Effector memory CD4-positive, alpha-beta T cell (primary cell): Measurements from ENCODE around the gene NANOS2.
A peak's percentile ranks its signal among the peaks of the same experiment; 100 is the strongest.
"Not testable (repeated sequence)": the region's sequence is repeated elsewhere in the genome, so short reads cannot be mapped to it uniquely, and the experiment has no call there.

Experiments used
- DNase-seq, 3 donors: peaks; one replicate each; pipeline ENCODE4 v3.0.0-alpha.2; 2020
- H3K27ac ChIP-seq: 2 replicates; pipeline ENCODE4 v1.7.0; 2013; ENCODE audit warnings: mild to moderate bottlenecking, low read length, moderate library complexity; ENCODE audit not compliant: insufficient read depth, poor library complexity, severe bottlenecking
- H3K27me3 ChIP-seq: replicated peaks from 2 replicates; pipeline ENCODE4 v1.7.0; 2013; ENCODE audit warnings: mild to moderate bottlenecking, low read length; ENCODE audit not compliant: insufficient read depth, control insufficient read depth, poor library complexity, severe bottlenecking
- H3K36me3 ChIP-seq: 2 replicates; pipeline ENCODE4 v1.7.0; 2013; ENCODE audit warnings: mild to moderate bottlenecking, low read length, moderate library complexity; ENCODE audit not compliant: control insufficient read depth, insufficient read depth
- H3K4me1 ChIP-seq: 2 replicates; pipeline ENCODE4 v1.7.0; 2013; ENCODE audit warnings: low read length, mild to moderate bottlenecking; ENCODE audit not compliant: control insufficient read depth, insufficient read depth, poor library complexity, severe bottlenecking
- H3K4me3 ChIP-seq: 2 replicates; pipeline ENCODE4 v1.7.0; 2013; ENCODE audit warnings: low read length, low read depth, mild to moderate bottlenecking; ENCODE audit not compliant: insufficient read depth, poor library complexity, severe bottlenecking
- H3K9me3 ChIP-seq: 2 replicates; pipeline ENCODE4 v1.7.0; 2013; ENCODE audit warnings: mild to moderate bottlenecking, low read length, moderate library complexity; ENCODE audit not compliant: control insufficient read depth

The NANOS2 gene

DNA sequence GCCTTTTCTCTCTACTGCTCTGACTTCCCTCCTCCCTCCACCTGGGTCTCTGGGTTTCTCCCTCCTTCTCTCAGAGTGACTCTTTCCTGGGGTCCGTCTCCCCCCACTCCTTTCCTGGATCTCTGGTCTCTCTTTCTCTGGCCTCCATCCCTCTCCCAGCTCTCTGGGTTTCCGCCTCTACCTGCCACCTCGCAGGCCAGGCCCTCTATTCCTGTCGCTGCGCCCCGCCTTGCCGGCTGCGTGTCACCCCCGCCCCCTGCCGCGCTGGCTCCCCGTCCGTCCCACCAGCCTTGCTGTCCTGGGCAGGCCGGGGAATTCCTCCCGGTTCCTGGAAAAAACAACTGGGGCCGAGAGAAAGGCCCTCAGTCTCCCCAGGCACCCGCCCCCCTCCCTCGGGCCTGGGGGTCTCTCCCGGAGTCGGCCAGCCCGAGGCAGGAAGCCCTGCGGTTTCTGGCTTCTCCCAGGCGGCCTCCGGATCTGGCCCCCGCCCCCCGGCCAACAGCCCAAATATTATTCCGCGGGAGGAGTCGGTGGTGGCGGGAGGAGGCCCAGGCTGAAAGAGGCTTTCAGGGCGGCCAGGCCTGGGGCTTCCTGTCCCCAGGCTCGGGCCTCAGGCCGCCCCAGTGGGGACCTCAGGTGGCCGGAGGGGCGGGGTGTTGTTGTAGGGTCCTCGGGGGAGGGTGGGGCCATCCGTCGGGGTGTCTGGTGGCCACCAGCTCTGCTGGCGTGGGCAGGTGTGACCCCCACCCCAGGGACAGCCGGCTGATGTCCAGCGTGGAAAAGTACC lies 38.0 kb downstream of the NANOS2 start:
- H3K4me3 ChIP-seq, result peak overlapping the region; percentile 15
- H3K4me1 ChIP-seq, result peaks cover 8% of the 10 kb centered on the region
- H3K27me3 ChIP-seq, result no peaks in the 10 kb centered on the region
- DNase-seq, result no peak
- peak overlapping the region; percentile 21 for H3K27ac ChIP-seq
- H3K9me3 ChIP-seq, result no peaks in the 10 kb centered on the region
- H3K36me3 ChIP-seq, result no peaks in the 10 kb centered on the region

DNA sequence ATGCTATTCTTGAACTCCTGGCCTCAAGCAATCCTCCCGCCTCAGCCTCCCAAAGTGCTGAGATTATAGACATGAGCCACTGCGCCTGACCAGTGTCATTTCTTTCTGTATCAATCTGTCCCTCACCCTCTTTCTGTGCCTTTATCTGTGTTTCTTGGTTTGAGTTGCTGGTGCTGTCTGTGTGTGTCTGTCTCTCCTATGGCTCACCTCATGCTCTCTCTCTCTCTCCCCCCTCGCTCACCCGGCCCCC lies 38.5 kb downstream of the NANOS2 start:
- peaks cover 8% of the 10 kb centered on the region for H3K4me1 ChIP-seq
- no peak for DNase-seq
- no peaks in the 10 kb centered on the region for H3K36me3 ChIP-seq
- H3K4me3 ChIP-seq, result peak overlapping the region; percentile 15
- H3K27me3 ChIP-seq, result no peaks in the 10 kb centered on the region
- no peak overlapping the region for H3K27ac ChIP-seq
- H3K9me3 ChIP-seq, result no peaks in the 10 kb centered on the region

DNA sequence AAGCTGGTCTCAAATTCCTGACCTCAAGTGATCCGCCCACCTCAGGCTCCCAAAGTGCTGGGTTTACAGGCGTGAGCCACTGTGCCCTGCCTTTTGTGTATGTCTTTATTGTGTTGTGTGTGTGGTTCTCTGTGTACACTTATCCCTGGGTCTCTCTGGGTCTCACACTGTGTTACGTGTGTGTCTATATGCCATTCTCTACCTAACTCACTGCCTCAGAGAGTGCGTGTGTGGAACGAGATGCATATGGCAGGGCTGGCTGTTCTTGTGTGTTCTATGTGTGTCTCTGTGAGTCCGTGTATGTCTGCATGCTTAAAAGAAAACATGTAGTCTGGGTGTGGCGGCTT lies 40.0 kb downstream of the NANOS2 start:
- H3K27me3 ChIP-seq, result no peaks in the 10 kb centered on the region
- H3K27ac ChIP-seq, result no peak overlapping the region
- H3K4me1 ChIP-seq, result peaks cover 8% of the 10 kb centered on the region
- no peak for DNase-seq
- H3K9me3 ChIP-seq, result no peaks in the 10 kb centered on the region
- H3K4me3 ChIP-seq, result no peak overlapping the region
- H3K36me3 ChIP-seq, result no peaks in the 10 kb centered on the region

DNA sequence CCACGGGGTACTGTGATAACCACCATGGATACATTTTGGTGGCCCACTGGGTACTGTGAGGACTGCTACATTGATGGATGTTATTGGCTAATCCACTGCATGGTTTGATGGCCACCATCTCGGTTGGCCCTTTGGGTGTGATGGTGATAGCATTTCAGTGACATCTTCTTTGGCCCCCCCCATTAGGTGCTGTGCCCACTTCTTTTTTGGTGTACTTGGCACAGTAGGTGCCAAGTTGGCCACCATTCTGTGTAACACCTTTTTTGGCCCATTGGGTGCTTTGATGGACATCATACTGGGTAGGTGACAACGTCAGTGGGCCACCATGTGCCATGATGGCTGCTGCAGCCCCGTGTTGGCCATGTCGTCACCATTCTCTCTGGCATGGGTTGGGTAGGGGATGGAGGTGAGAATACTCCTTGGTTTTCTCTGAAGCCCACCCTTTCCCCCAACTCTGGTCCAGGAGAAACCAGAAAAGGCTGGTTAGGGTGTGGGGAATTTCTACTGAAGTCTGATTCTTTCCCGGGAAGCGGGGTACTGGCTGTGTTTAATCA lies 41.3 kb downstream of the NANOS2 start:
- H3K4me3 ChIP-seq, result no peak overlapping the region
- H3K4me1 ChIP-seq, result peaks cover 8% of the 10 kb centered on the region
- no peaks in the 10 kb centered on the region for H3K9me3 ChIP-seq
- H3K27me3 ChIP-seq, result no peaks in the 10 kb centered on the region
- no peak overlapping the region for H3K27ac ChIP-seq
- H3K36me3 ChIP-seq, result no peaks in the 10 kb centered on the region
- no peak for DNase-seq

DNA sequence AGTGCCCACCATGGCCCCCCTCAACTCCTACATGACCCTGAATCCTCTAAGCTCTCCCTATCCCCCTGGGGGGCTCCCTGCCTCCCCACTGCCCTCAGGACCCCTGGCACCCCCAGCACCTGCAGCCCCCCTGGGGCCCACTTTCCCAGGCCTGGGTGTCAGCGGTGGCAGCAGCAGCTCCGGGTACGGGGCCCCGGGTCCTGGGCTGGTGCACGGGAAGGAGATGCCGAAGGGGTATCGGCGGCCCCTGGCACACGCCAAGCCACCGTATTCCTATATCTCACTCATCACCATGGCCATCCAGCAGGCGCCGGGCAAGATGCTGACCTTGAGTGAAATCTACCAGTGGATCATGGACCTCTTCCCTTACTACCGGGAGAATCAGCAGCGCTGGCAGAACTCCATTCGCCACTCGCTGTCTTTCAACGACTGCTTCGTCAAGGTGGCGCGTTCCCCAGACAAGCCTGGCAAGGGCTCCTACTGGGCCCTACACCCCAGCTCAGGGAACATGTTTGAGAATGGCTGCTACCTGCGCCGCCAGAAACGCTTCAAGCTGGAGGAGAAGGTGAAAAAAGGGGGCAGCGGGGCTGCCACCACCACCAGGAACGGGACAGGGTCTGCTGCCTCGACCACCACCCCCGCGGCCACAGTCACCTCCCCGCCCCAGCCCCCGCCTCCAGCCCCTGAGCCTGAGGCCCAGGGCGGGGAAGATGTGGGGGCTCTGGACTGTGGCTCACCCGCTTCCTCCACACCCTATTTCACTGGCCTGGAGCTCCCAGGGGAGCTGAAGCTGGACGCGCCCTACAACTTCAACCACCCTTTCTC lies 42.3 kb downstream of the NANOS2 start:
- H3K36me3 ChIP-seq, result no peaks in the 10 kb centered on the region
- no peaks in the 10 kb centered on the region for H3K27me3 ChIP-seq
- H3K4me3 ChIP-seq, result no peak overlapping the region
- H3K4me1 ChIP-seq, result peaks cover 8% of the 10 kb centered on the region
- DNase-seq, result no peak
- H3K9me3 ChIP-seq, result no peaks in the 10 kb centered on the region
- H3K27ac ChIP-seq, result no peak overlapping the region

DNA sequence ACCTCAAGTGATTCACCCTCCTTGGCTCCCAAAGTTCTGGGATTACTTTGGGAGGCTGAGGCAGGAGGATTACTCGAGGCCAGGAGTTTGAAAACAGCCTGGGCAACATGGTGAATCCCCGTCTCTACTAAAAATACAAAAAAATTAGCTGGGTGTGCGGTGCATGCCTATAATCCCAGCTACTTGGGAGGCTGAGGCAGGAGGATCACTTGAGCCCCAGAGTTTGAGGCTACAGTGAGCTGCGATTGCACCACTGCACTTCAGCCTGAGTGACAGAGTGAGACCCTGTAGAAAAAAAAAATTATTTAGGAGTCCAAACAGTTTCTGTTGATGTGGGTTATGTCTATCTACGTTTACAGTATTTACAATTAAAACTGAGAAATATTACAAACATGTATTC lies 43.8 kb downstream of the NANOS2 start:
- Histone ChIP-seq H3K9me3 (no peaks in the 10 kb centered on the region), H3K27ac (no peak overlapping the region), H3K4me3 (no peak overlapping the region), H3K27me3 (no peaks in the 10 kb centered on the region), H3K4me1 (no peaks in the 10 kb centered on the region), H3K36me3 (no peaks in the 10 kb centered on the region)
- no peak for DNase-seq

DNA sequence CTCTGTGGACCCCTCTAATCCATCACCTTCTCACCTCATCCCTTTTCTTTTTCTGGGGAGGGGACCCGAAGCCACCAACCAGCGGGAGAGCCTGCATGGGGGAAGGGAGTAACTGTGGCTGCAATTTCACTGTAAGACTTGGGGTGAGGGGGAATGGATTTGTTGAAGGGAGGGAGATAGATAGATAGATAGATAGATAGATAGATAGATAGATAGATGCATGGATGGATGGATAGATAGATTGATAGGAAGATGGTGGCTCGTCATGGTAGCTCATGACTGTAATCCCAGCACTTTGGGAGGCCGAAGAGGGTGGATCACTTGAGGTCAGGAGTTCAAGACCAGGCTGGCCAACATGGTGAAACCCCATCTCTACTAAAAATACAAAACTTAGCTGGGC lies 47.3 kb downstream of the NANOS2 start:
- not testable (repeated sequence) for H3K4me3 ChIP-seq, H3K27me3 ChIP-seq, H3K9me3 ChIP-seq, DNase-seq, H3K36me3 ChIP-seq, H3K27ac ChIP-seq
- H3K4me1 ChIP-seq, result peaks cover 15% of the 10 kb centered on the region

DNA sequence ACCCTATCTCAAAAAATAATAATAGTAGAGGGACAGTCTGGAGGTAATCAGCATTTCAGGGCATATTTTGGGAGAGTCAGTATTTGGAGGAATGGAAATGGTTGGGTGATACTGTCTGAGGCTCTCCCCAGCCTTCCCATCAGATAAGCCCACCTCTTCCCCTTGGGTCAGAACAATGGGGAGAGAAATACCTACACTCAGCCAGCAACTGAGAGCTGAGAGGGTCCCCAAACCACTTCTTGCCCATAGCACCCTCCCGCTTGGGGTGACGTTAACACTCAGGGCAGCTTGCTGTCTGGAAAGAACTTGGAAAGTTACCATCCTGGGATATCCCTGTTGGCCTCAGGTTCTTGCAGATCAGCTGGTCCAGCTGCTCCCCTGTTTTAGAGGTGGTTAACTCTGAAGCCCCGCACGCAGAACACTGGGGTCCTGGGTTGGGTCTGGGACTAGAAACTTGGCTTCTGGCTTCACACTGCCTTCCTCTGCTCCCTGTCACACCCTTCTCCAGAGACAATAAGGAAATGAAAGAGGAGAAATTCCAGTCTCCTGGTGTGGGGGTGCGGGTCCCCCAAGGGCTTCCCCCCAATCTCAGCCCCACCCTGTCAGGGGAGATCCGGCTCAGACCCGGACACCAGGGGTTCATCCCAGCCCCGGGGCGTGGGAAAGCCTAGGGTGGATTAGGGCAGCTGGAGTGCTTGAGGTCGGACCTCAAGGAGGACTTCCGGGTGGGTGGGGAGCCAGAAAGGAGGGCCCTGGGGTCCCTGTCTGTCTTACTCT lies 48.0 kb downstream of the NANOS2 start:
- Histone ChIP-seq H3K9me3 (no peaks in the 10 kb centered on the region), H3K27ac (no peak overlapping the region), H3K36me3 (no peaks in the 10 kb centered on the region), H3K27me3 (no peaks in the 10 kb centered on the region), H3K4me3 (no peak overlapping the region), H3K4me1 (peaks cover 19% of the 10 kb centered on the region)
- DNase-seq, result no peak

DNA sequence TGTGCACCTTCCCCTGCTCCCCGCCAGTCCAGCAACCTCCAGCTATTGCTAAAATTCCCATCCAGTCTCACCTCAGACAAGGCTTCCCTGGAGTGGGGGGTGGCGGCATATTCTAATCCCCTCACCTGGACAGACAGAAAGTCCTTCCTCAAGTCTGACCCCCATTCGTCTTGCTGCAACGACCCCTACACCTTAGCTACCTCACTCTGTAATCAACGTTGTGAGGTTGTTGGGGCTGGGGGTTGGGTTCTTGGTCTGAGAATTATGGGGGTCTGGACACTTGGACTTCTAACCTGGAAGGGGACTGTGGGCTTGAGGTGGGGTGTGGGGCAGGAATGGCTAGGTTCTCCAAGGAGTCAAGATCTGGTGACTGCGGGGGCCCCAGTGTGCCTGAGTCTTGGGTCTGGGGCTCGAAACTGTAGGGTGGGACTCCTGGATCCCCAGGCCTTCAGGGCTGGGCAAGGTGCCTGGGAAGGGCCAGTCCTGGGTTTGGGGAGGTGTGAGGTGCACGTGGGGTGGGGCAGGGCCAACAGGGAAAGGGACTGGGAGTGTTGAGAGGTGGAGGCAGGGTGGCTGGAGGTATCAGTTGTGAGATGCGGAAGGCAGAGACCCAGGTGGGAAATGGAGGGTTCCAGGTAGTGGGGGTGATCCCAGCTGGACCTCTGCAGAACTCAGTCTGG lies 49.2 kb downstream of the NANOS2 start:
- Histone ChIP-seq H3K36me3 (no peaks in the 10 kb centered on the region), H3K4me3 (no peak overlapping the region), H3K9me3 (no peaks in the 10 kb centered on the region), H3K27me3 (no peaks in the 10 kb centered on the region), H3K4me1 (peaks cover 19% of the 10 kb centered on the region), H3K27ac (no peak overlapping the region)
- no peak for DNase-seq
